Mucosa of rectum (tissue), 2 donors: ENCODE results near the gene HOTAIR.

Experiments
- H3K27ac ChIP-seq, 2 donors: one replicate each; pipeline ENCODE4 v1.7.0; 2013; ENCODE audit warnings: inconsistent platforms in 2 of 2, low read depth in 2 of 2, low read length in 2 of 2
- H3K27me3 ChIP-seq, 2 donors: one replicate each; pipeline ENCODE4 v1.7.0; 2013; ENCODE audit warnings: low read length in 2 of 2; ENCODE audit not compliant: control insufficient read depth in 2 of 2, insufficient read depth in 2 of 2
- H3K36me3 ChIP-seq, 2 donors: one replicate each; pipeline ENCODE4 v1.7.0; 2013; ENCODE audit warnings: low read length in 2 of 2; ENCODE audit not compliant: control insufficient read depth in 2 of 2, insufficient read depth in 2 of 2
- H3K4me1 ChIP-seq, 2 donors: one replicate each; pipeline ENCODE4 v1.7.0; 2013; ENCODE audit warnings: low read length in 2 of 2, mild to moderate bottlenecking in 1 of 2; ENCODE audit not compliant: control insufficient read depth in 2 of 2, insufficient read depth in 2 of 2
- H3K4me3 ChIP-seq, 2 donors: one replicate each; pipeline ENCODE4 v1.7.0; 2013; ENCODE audit warnings: low read length in 2 of 2
- H3K9ac ChIP-seq, 2 donors: one replicate each; pipeline ENCODE4 v1.7.0; 2013; ENCODE audit warnings: low read length in 2 of 2, low read depth in 1 of 2, mild to moderate bottlenecking in 1 of 2
- H3K9me3 ChIP-seq, 2 donors: one replicate each; pipeline ENCODE4 v1.7.0; 2013; ENCODE audit warnings: low read length in 2 of 2; ENCODE audit not compliant: control insufficient read depth in 2 of 2
- donor health status: healthy.
- donor health status: Normal muscosa, but diverticular disease.

HOTAIR gene

GRCh38 chr12:53993162-53994008 is 18.6 kb upstream of the HOTAIR start:
- no peaks in the 10 kb centered on the region for H3K36me3 ChIP-seq
- H3K4me3 ChIP-seq = no peak overlapping the region
- no peak overlapping the region for H3K9ac ChIP-seq
- peaks cover 90 to 97% of the 10 kb centered on the region in 2 donors for H3K27me3 ChIP-seq
- H3K27ac ChIP-seq = no peak overlapping the region
- H3K9me3 ChIP-seq = no peaks in the 10 kb centered on the region
- peaks cover 18 to 19% of the 10 kb centered on the region in 2 donors for H3K4me1 ChIP-seq

- no peak overlapping the region for H3K9ac ChIP-seq
- no peak overlapping the region for H3K27ac ChIP-seq
- no peaks in the 10 kb centered on the region for H3K9me3 ChIP-seq
- peaks cover 18 to 19% of the 10 kb centered on the region in 2 donors for H3K4me1 ChIP-seq
- peaks cover 91 to 97% of the 10 kb centered on the region in 2 donors for H3K27me3 ChIP-seq
- H3K4me3 ChIP-seq = no peak overlapping the region
- H3K36me3 ChIP-seq = no peaks in the 10 kb centered on the region
Measured at GRCh38 chr12:53992377-53992889, 17.7 kb upstream of the HOTAIR start.

GRCh38 chr12:53991077-53991460 is 16.3 kb upstream of the HOTAIR start:
- peaks cover 15 to 16% of the 10 kb centered on the region in 2 donors for H3K4me1 ChIP-seq
- peaks cover 91 to 96% of the 10 kb centered on the region in 2 donors for H3K27me3 ChIP-seq
- H3K4me3 ChIP-seq = no peak overlapping the region
- no peak overlapping the region for H3K9ac ChIP-seq
- H3K9me3 ChIP-seq = no peaks in the 10 kb centered on the region
- no peak overlapping the region for H3K27ac ChIP-seq
- H3K36me3 ChIP-seq = no peaks in the 10 kb centered on the region

- H3K36me3 ChIP-seq = no peaks in the 10 kb centered on the region
- H3K9me3 ChIP-seq = no peaks in the 10 kb centered on the region
- peaks cover 11 to 15% of the 10 kb centered on the region in 2 donors for H3K4me1 ChIP-seq
- no peak overlapping the region for H3K27ac ChIP-seq
- H3K4me3 ChIP-seq = no peak overlapping the region
- no peak overlapping the region for H3K9ac ChIP-seq
- peaks cover 93 to 96% of the 10 kb centered on the region in 2 donors for H3K27me3 ChIP-seq
Measured at GRCh38 chr12:53990311-53991076, 15.7 kb upstream of the HOTAIR start.

GRCh38 chr12:53989227-53990113 is 14.7 kb upstream of the HOTAIR start:
- no peaks in the 10 kb centered on the region for H3K9me3 ChIP-seq
- no peaks in the 10 kb centered on the region for H3K36me3 ChIP-seq
- H3K27ac ChIP-seq = no peak overlapping the region
- peaks cover 3 to 11% of the 10 kb centered on the region in 2 donors for H3K4me1 ChIP-seq
- H3K9ac ChIP-seq = no peak overlapping the region
- H3K4me3 ChIP-seq = no peak overlapping the region
- peaks cover 89 to 94% of the 10 kb centered on the region in 2 donors for H3K27me3 ChIP-seq

- H3K4me3 ChIP-seq = no peak overlapping the region
- H3K27ac ChIP-seq = no peak overlapping the region
- H3K9ac ChIP-seq = no peak overlapping the region
- no peaks in the 10 kb centered on the region for H3K9me3 ChIP-seq
- H3K36me3 ChIP-seq = no peaks in the 10 kb centered on the region
- peaks cover 0 to 8% of the 10 kb centered on the region in 2 donors for H3K4me1 ChIP-seq
- H3K27me3 ChIP-seq = peaks cover 87 to 93% of the 10 kb centered on the region in 2 donors
Measured at GRCh38 chr12:53988541-53989226, 13.9 kb upstream of the HOTAIR start.

GRCh38 chr12:53987787-53988230 is 13.1 kb upstream of the HOTAIR start:
- peaks cover 0 to 8% of the 10 kb centered on the region in 2 donors for H3K4me1 ChIP-seq
- H3K27me3 ChIP-seq = peaks cover 87 to 93% of the 10 kb centered on the region in 2 donors
- no peak overlapping the region for H3K27ac ChIP-seq
- H3K9me3 ChIP-seq = no peaks in the 10 kb centered on the region
- no peak overlapping the region for H3K9ac ChIP-seq
- H3K4me3 ChIP-seq = no peak overlapping the region
- H3K36me3 ChIP-seq = no peaks in the 10 kb centered on the region

- H3K4me3 ChIP-seq = no peak overlapping the region
- peaks cover 0 to 8% of the 10 kb centered on the region in 2 donors for H3K4me1 ChIP-seq
- H3K9ac ChIP-seq = no peak overlapping the region
- no peaks in the 10 kb centered on the region for H3K36me3 ChIP-seq
- no peak overlapping the region for H3K27ac ChIP-seq
- H3K27me3 ChIP-seq = peaks cover 88 to 95% of the 10 kb centered on the region in 2 donors
- no peaks in the 10 kb centered on the region for H3K9me3 ChIP-seq
Measured at GRCh38 chr12:53986686-53987483, 12.1 kb upstream of the HOTAIR start.
